PC-9 (cell line): ENCODE results near the gene OR6C70. TPM values are rescaled to one million over a fixed set of nuclear protein-coding genes. Genes with fewer than 3 reads are reported as not detected.

Source experiments
- BruUV-seq: library from RNA; stranded (reverse); fragments of 400-500 nt; replicated peaks from 2 replicates; lab custom pipeline; 2021; lab: Mats Ljungman, UMichigan
- CTCF ChIA-PET: fragments of 300-600 bp; sonication (Branson Sonifier 250); formaldehyde crosslinking; loops from one replicate; lab custom pipeline; 2022; ENCODE audit warnings: antibody characterized with exemption; lab: Charles Lee
- POLR2A ChIA-PET: fragments of 300-600 bp; sonication (Branson Sonifier 250); formaldehyde crosslinking; loops from one replicate; lab custom pipeline; 2022; ENCODE audit warnings: antibody characterized with exemption; ENCODE audit not compliant: unreplicated experiment; lab: Charles Lee
- DNase-seq, 2 experiments: peaks; one replicate each; pipeline versions ENCODE4 v3.0.0 to v3.0.0-alpha.2; 2015 to 2022; ENCODE audit warnings: mixed read lengths in 1 of 2
- H2AFZ ChIP-seq: fragments of 200-600 bp; sonication (generic); 2 replicates; pipeline ENCODE4 v1.8.1; 2017; ENCODE audit warnings: antibody characterized with exemption
- H3F3A ChIP-seq: fragments of 200-600 bp; sonication (generic); 2 replicates; pipeline ENCODE4 v1.8.1; 2017; ENCODE audit warnings: antibody characterized with exemption, mild to moderate bottlenecking, low read depth; ENCODE audit not compliant: insufficient read depth
- H3K27ac ChIP-seq: fragments of 200-600 bp; sonication (generic); 2 replicates; pipeline ENCODE4 v1.6.1; 2016; ENCODE audit warnings: mixed run types
- H3K27me3 ChIP-seq: fragments of 200-600 bp; sonication (generic); 2 replicates; pipeline ENCODE4 v1.6.1; 2016; ENCODE audit warnings: low read depth, mixed run types; ENCODE audit not compliant: insufficient read depth
- H3K36me3 ChIP-seq: fragments of 200-600 bp; sonication (generic); 2 replicates; pipeline ENCODE4 v1.6.1; 2016; ENCODE audit warnings: low read depth, mixed run types
- H3K4me1 ChIP-seq: fragments of 200-600 bp; sonication (generic); replicated peaks from 2 replicates; pipeline ENCODE4 v1.6.1; 2016; ENCODE audit warnings: mixed run types; ENCODE audit not compliant: insufficient read depth
- H3K4me2 ChIP-seq: fragments of 200-600 bp; sonication (generic); 2 replicates; pipeline ENCODE4 v1.6.1; 2017; ENCODE audit warnings: mixed run types
- H3K4me3 ChIP-seq: fragments of 200-600 bp; sonication (generic); 2 replicates; pipeline ENCODE4 v1.6.1; 2016; ENCODE audit warnings: mixed run types
- H3K79me2 ChIP-seq: fragments of 200-600 bp; sonication (generic); 2 replicates; pipeline ENCODE4 v1.6.1; 2017; ENCODE audit warnings: low read depth, mixed run types
- H3K9me2 ChIP-seq: fragments of 200-600 bp; sonication (generic); 2 replicates; pipeline ENCODE4 v1.8.1; 2017; ENCODE audit warnings: mild to moderate bottlenecking; ENCODE audit not compliant: insufficient read depth
- H3K9me3 ChIP-seq: fragments of 200-600 bp; sonication (generic); 2 replicates; pipeline ENCODE4 v1.8.1; 2016; ENCODE audit warnings: low read depth; ENCODE audit not compliant: insufficient read depth
- H4K20me1 ChIP-seq: fragments of 200-600 bp; sonication (generic); 2 replicates; pipeline ENCODE4 v1.8.1; 2017; ENCODE audit not compliant: insufficient read depth
- EZH2 ChIP-seq: fragments of 200-600 bp; sonication (generic); IDR thresholded peaks from 2 replicates; pipeline ENCODE4 v1.8.0; 2017; ENCODE audit warnings: antibody characterized with exemption, low read depth
- intact Hi-C: fragments of 100-400 bp; cut with micrococcal nuclease; formaldehyde crosslinking; loops from one replicate; pipeline ENCODE4 v1.10.0; 2022; ENCODE audit not compliant: unreplicated experiment
- total RNA-seq: library from RNA; stranded (reverse); gene quantifications from 2 replicates; pipeline ENCODE4 v1.2.3, GENCODE V29; 2021
- TF ChIP-seq, protein P1 (sequence below): fragments of 200-600 bp; sonication (generic); conservative IDR thresholded peaks from 2 replicates; pipeline ENCODE4 v1.6.1; 2017; ENCODE audit warnings: mixed run types, antibody characterized with exemption, mild to moderate bottlenecking, moderate library complexity

The OR6C70 gene
- total RNA-seq, 1 experiment from 2014 or later: not detected

DNA sequence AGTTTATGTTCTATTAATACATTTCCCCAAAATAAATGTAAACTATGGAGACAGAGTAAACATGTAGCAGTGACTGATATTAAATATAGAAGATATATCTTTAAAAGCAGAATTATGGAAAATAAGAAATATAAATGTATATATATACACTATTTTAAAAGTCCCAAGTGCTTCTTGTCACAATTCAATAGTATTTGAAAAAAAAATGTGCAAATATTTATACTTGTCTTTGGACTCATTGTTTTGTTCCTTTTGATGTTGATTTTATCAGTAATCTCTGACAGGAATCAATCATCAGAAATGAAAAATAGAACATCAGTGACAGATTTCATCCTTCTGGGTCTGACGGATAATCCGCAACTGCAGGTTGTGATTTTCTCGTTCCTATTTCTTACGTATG is 44.0 kb downstream of the OR6C70 start, which contains the start of gene OR6C76:
TSS of gene OR6C76 (plus strand) at position 301 of the 400 bp plus-strand sequence. CDS start at position 301, 0 bp downstream.
- Histone ChIP-seq H3K4me3 (no peak within 1 kb of the TSS), H3K4me2 (no peak within 1 kb of the TSS), H4K20me1 (no peaks in the 10 kb centered on the region), H2AFZ (no peak within 1 kb of the TSS), H3F3A (no peaks in the 10 kb centered on the region), H3K27ac (no peak within 1 kb of the TSS), H3K36me3 (no peaks in the 10 kb centered on the region), H3K27me3 (no peaks in the 10 kb centered on the region), H3K79me2 (no peaks in the 10 kb centered on the region), H3K9me3 (no peaks in the 10 kb centered on the region), H3K4me1 (no peaks in the 10 kb centered on the region), H3K9me2 (no peaks in the 10 kb centered on the region)
- no peak for DNase-seq
- intact Hi-C loops: no loop called here
- TF ChIP-seq, protein P1, sequence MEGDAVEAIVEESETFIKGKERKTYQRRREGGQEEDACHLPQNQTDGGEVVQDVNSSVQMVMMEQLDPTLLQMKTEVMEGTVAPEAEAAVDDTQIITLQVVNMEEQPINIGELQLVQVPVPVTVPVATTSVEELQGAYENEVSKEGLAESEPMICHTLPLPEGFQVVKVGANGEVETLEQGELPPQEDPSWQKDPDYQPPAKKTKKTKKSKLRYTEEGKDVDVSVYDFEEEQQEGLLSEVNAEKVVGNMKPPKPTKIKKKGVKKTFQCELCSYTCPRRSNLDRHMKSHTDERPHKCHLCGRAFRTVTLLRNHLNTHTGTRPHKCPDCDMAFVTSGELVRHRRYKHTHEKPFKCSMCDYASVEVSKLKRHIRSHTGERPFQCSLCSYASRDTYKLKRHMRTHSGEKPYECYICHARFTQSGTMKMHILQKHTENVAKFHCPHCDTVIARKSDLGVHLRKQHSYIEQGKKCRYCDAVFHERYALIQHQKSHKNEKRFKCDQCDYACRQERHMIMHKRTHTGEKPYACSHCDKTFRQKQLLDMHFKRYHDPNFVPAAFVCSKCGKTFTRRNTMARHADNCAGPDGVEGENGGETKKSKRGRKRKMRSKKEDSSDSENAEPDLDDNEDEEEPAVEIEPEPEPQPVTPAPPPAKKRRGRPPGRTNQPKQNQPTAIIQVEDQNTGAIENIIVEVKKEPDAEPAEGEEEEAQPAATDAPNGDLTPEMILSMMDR: no peak
- no peak for TF ChIP-seq EZH2
- BruUV-seq: no TSS peak
- ChIA-PET POLR2A (interaction anchor here (0.5 kb wide), 1 partner anchor 175 kb away, joined by 3 read pairs; no protein-coding TSS in a partner anchor), CTCF (interaction anchor here (0.6 kb wide), 1 partner anchor 1867 kb away, joined by 10 read pairs; no protein-coding TSS in a partner anchor)

DNA sequence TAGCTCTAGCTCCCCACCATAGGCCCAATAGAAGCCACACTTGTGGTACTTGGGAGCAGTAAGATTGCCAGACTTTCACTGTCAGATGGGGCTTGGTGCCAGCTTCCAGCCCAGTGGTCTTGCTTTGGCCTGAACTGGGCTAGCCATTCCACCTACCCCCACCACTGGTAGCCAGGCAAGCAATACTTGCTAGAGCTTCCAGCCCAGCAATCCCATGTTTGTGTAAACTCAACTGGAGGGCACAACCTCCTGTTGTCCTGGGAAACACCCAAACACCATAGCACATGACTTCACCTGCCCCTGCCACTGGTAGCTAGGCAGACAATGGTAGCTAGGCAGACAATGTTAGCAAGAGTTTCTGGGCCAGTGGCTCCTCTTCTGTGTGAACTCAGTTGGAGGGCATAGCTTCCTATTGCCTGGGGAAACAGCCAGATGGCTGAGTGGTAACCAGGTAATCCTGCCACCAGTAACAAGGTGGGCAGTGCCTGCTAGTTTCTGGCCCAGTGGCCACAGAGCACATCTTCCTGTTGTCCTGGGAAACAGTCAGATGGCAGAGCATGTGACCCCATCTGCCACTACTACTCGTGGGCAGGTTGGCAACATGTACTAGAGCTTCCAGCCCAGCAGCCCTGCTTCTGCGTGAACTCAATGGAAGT is 49.5 kb downstream of the OR6C70 start:
- H3K27me3 ChIP-seq: peaks cover 11% of the 10 kb centered on the region; the same call in 1 of the 2 replicates
- CTCF ChIA-PET: no interaction called here
- H3F3A ChIP-seq: no peaks in the 10 kb centered on the region
- no peaks in the 10 kb centered on the region for H3K9me2 ChIP-seq
- no peaks in the 10 kb centered on the region for H3K79me2 ChIP-seq
- no peaks in the 10 kb centered on the region for H3K36me3 ChIP-seq
- no peak overlapping the region for H3K27ac ChIP-seq
- no peak for TF ChIP-seq EZH2
- TF ChIP-seq, protein P1: no peak
- DNase-seq: no peak
- no TSS peak for BruUV-seq
- H2AFZ ChIP-seq: no peak overlapping the region
- no peaks in the 10 kb centered on the region for H3K9me3 ChIP-seq
- no peaks in the 10 kb centered on the region for H3K4me1 ChIP-seq
- H3K4me2 ChIP-seq: no peak overlapping the region
- H4K20me1 ChIP-seq: no peaks in the 10 kb centered on the region
- POLR2A ChIA-PET: no interaction called here
- intact Hi-C loops: no loop called here
- H3K4me3 ChIP-seq: no peak overlapping the region

Other genes starting within 250 kb of the OR6C70 start
- gene OR10A7, start 249.1 kb downstream of the OR6C70 start, total RNA-seq: not detected in 2 replicates
- gene OR6C74, start 225.5 kb downstream of the OR6C70 start, total RNA-seq: not detected in 2 replicates
- gene OR6C6, start 173.6 kb downstream of the OR6C70 start, total RNA-seq: not detected in 2 replicates
- gene OR6C1, start 155.8 kb downstream of the OR6C70 start, total RNA-seq: not detected in 2 replicates
- not detected in 2 replicates for gene OR6C3, start 139.4 kb downstream of the OR6C70 start, total RNA-seq
- gene OR6C75, start 107.2 kb downstream of the OR6C70 start, total RNA-seq: not detected in 2 replicates
- gene OR6C65, start 69.6 kb downstream of the OR6C70 start, total RNA-seq: not detected in 2 replicates
- not detected in 2 replicates for gene OR6C76, start 43.9 kb downstream of the OR6C70 start, total RNA-seq
- gene OR6C2, start 26.1 kb downstream of the OR6C70 start, total RNA-seq: not detected in 2 replicates
- not detected in 2 replicates for gene OR6C68, start 22.2 kb upstream of the OR6C70 start, total RNA-seq
- gene OR6C4, start 79.5 kb upstream of the OR6C70 start, total RNA-seq: not detected in 2 replicates
- not detected in 2 replicates for gene OR2AP1, start 102.3 kb upstream of the OR6C70 start, total RNA-seq
- not detected in 2 replicates for gene OR10P1, start 166.8 kb upstream of the OR6C70 start, total RNA-seq
- 2.7 and 3.1 TPM in 2 replicates for gene ITGA7, start 237.8 kb upstream of the OR6C70 start, total RNA-seq
- 81.1 and 101 TPM in 2 replicates for gene BLOC1S1, start 245.9 kb upstream of the OR6C70 start, total RNA-seq